ENCODE data around the gene DDX41. TPM values are rescaled to one million over a fixed set of nuclear protein-coding genes. Genes with fewer than 3 reads are reported as not detected.
"Not testable (repeated sequence)": the region's sequence is repeated elsewhere in the genome, so short reads cannot be mapped to it uniquely, and the experiment has no call there.

DDX41 gene
- total RNA-seq, 1 experiment from 2014 or later, result 106 TPM

GRCh38 chr5:177546258-177546741 lies 29.5 kb upstream of the DDX41 start:
- peaks cover 4% of the 10 kb centered on the region for H3K36me3 ChIP-seq (replicated peaks; ENCODE audit: control insufficient read depth, insufficient read depth, low read length)
- DNase-seq, result no peak
- no peaks in the 10 kb centered on the region for H3K27me3 ChIP-seq (ENCODE audit: control insufficient read depth, insufficient read depth, low read length)
- no peak overlapping the region for H3K4me3 ChIP-seq (ENCODE audit: insufficient read depth, low read depth, low read length)

DNA sequence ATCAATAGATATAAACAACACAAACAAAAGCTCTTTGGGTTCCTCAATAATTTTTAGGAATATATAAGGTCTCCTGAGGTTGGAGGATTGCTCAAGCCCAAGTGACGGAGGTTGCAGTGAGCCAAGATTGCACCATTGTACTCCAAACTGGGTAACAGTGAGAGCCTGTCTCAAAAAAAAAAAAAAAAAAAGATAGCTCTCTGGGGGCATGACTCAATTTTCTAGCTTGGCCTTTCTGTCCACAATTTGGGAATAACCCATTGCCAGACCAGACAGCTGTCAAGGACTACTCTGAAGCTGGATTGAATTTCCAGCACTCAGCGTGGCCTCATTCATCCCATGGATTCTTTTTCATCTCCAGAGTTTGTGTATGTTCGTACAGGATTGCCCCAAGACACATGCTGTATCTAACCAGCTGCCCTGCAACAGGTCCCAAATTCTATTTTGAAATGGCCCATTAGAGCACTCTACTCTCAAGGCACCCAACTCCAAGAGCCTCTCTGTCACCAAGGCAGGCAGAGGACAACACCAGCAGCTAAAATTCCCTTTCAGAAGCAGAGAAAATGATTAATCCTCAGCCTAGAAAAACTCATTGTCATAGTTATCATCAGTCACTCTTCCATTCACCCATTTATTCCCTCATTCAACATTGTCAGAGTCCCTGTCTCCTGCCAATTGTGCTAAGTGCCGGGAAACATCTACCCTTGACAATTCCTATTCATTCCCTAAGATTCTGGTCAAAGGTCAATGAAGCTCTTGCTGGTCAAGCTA lies 28.9 kb upstream of the DDX41 start:
- peaks cover 5% of the 10 kb centered on the region for H3K36me3 ChIP-seq (replicated peaks; ENCODE audit: control insufficient read depth, insufficient read depth, low read length)
- DNase-seq, result no peak

GRCh38 chr5:177542816-177543465 lies 26.2 kb upstream of the DDX41 start:
- no peaks in the 10 kb centered on the region for H3K27me3 ChIP-seq (ENCODE audit: control insufficient read depth, insufficient read depth, low read length)
- H3K36me3 ChIP-seq (replicated peaks; ENCODE audit: control insufficient read depth, insufficient read depth, low read length), result peaks cover 12% of the 10 kb centered on the region
- no peak for DNase-seq
- no peak overlapping the region for H3K4me3 ChIP-seq (ENCODE audit: insufficient read depth, low read depth, low read length)

More for the DNA sequence above, 28.9 kb upstream of the DDX41 start:
- no peaks in the 10 kb centered on the region for H3K27me3 ChIP-seq (ENCODE audit: control insufficient read depth, insufficient read depth, low read length)
- H3K4me3 ChIP-seq (ENCODE audit: insufficient read depth, low read depth, low read length), result no peak overlapping the region

- peaks cover 20% of the 10 kb centered on the region for H3K36me3 ChIP-seq (replicated peaks; ENCODE audit: control insufficient read depth, insufficient read depth, low read length)
- DNase-seq, result no peak
These were observed 23.7 kb upstream of the DDX41 start for GRCh38 chr5:177540438-177540837.

GRCh38 chr5:177539411-177539810 lies 22.6 kb upstream of the DDX41 start:
- H3K36me3 ChIP-seq (replicated peaks; ENCODE audit: control insufficient read depth, insufficient read depth, low read length), result peaks cover 21% of the 10 kb centered on the region
- H3K4me3 ChIP-seq (ENCODE audit: insufficient read depth, low read depth, low read length), result no peak overlapping the region
- no peak for DNase-seq
- no peaks in the 10 kb centered on the region for H3K27me3 ChIP-seq (ENCODE audit: control insufficient read depth, insufficient read depth, low read length)

More at GRCh38 chr5:177540438-177540837, 23.7 kb upstream of the DDX41 start:
- no peak overlapping the region for H3K4me3 ChIP-seq (ENCODE audit: insufficient read depth, low read depth, low read length)
- no peaks in the 10 kb centered on the region for H3K27me3 ChIP-seq (ENCODE audit: control insufficient read depth, insufficient read depth, low read length)

DNA sequence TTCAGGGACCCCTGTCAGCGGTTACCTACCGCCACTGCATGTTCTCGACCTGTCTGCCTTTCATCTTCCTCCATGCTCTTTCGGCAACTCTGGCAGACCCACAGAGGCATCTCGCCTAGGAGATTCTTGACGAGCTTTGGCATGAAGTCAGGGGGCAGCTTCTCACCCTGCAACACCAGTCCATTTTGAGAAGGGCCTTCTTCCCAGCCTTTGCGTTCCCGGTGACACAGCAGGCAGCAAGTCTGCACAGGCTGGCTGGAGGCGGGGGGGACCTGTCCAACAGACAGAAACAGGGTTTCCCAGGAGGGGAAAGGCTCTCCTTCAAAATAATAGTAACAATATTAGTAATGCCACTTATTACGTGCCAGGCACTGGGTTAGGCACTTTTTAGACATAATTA lies 22.1 kb upstream of the DDX41 start:
- Histone ChIP-seq H3K36me3 (replicated peaks; ENCODE audit: control insufficient read depth, insufficient read depth, low read length) (peaks cover 21% of the 10 kb centered on the region), H3K27me3 (ENCODE audit: control insufficient read depth, insufficient read depth, low read length) (no peaks in the 10 kb centered on the region), H3K4me3 (ENCODE audit: insufficient read depth, low read depth, low read length) (no peak overlapping the region)
- DNase-seq, result no peak

- Histone ChIP-seq H3K27me3 (ENCODE audit: control insufficient read depth, insufficient read depth, low read length) (no peaks in the 10 kb centered on the region), H3K36me3 (replicated peaks; ENCODE audit: control insufficient read depth, insufficient read depth, low read length) (peaks cover 25% of the 10 kb centered on the region), H3K4me3 (ENCODE audit: insufficient read depth, low read depth, low read length) (no peak overlapping the region)
- peak; percentile 77 for DNase-seq
These were observed 20.9 kb upstream of the DDX41 start for GRCh38 chr5:177537389-177538361.

DNA sequence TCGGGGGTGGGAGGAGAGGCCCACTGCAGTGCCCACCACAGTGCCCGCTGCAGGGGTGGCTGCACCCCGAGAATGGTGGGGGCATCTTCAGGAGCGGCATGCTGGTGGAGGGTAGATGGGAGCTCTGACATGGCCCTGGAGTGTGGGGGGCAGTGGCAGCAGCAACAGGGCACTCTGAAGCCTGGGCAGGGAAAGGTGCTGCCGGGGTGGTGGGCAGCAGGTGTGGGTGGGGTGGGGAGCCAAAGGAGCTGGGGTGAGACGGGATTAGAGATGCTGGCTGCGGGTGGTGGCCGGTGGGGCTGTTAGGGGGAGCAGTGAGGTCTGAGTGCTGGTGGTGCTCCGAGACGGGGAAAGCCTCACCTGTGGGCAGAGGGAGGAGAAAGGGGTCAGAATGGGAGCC lies 19.6 kb upstream of the DDX41 start:
- no peaks in the 10 kb centered on the region for H3K27me3 ChIP-seq (ENCODE audit: control insufficient read depth, insufficient read depth, low read length)
- DNase-seq, result no peak
- H3K4me3 ChIP-seq (ENCODE audit: insufficient read depth, low read depth, low read length), result no peak overlapping the region
- H3K36me3 ChIP-seq (replicated peaks; ENCODE audit: control insufficient read depth, insufficient read depth, low read length), result peaks cover 36% of the 10 kb centered on the region

- no peak overlapping the region for H3K4me3 ChIP-seq (ENCODE audit: insufficient read depth, low read depth, low read length)
- H3K36me3 ChIP-seq (replicated peaks; ENCODE audit: control insufficient read depth, insufficient read depth, low read length), result peaks cover 41% of the 10 kb centered on the region
- DNase-seq, result no peak
- no peaks in the 10 kb centered on the region for H3K27me3 ChIP-seq (ENCODE audit: control insufficient read depth, insufficient read depth, low read length)
These were observed 18.4 kb upstream of the DDX41 start for GRCh38 chr5:177535125-177535524.

DNA sequence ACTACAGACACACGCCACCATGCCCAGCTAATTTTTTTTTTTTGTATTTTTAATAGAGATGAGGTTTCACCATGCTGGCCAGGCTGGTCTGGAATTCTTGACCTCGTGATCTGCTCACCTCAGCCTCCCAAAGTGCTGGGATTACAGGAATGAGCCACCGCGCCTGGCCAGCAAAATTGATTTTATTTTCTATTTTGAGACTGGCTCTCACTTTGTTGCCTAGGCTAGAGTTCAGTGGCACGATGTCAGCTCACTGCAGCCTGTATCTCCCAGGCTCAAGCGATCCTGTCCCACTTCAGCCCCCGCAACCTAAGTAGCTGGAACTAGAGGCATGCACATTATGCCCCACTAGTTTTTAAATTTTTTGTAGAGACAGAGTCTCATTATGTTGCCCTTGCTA lies 17.7 kb upstream of the DDX41 start:
- H3K27me3 ChIP-seq (ENCODE audit: control insufficient read depth, insufficient read depth, low read length); H3K4me3 ChIP-seq (ENCODE audit: insufficient read depth, low read depth, low read length); DNase-seq: not testable (repeated sequence)
- H3K36me3 ChIP-seq (replicated peaks; ENCODE audit: control insufficient read depth, insufficient read depth, low read length), result peaks cover 48% of the 10 kb centered on the region

DNA sequence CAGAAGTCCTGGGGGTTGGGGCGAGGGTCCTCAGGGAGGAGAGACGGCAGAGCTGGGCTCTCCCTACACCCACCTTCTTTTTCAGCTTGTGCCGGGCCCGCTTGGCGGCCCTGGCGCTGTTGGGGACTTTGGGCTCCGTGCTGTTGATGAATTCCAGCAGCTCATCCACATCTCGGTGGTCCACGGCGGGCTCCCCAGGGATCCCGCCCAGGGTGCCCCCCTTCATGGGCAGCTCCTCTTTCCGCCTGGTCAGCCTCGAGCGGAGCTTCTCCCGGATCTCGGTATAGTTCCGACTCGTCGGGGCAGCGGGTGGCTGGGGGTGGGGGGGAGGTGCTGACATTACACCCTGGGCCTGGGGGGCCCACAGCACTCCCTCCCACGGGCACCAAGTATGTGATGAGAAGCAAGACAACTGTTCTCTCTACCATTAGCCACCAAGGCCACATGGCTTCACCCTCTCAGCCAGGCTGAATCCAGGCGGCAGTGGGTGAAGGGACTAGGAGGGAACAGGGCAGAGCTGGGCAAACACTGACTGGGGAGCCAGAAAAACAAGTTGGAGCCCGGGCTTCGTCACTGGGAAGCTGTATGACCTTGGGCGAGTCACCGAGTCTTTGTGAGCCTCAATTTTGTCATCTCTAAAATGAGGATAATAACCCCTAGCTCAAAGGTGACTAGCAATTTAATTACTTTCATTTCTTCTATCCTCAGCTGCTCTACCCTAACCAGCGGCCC lies 14.6 kb upstream of the DDX41 start:
- H3K4me3 ChIP-seq (ENCODE audit: insufficient read depth, low read depth, low read length), result no peak overlapping the region
- peaks cover 48% of the 10 kb centered on the region for H3K36me3 ChIP-seq (replicated peaks; ENCODE audit: control insufficient read depth, insufficient read depth, low read length)
- H3K27me3 ChIP-seq (ENCODE audit: control insufficient read depth, insufficient read depth, low read length), result no peaks in the 10 kb centered on the region
- DNase-seq, result no peak

GRCh38 chr5:177530638-177531037 lies 13.9 kb upstream of the DDX41 start:
- H3K36me3 ChIP-seq (replicated peaks; ENCODE audit: control insufficient read depth, insufficient read depth, low read length), result peaks cover 51% of the 10 kb centered on the region
- DNase-seq, result no peak
- no peaks in the 10 kb centered on the region for H3K27me3 ChIP-seq (ENCODE audit: control insufficient read depth, insufficient read depth, low read length)
- no peak overlapping the region for H3K4me3 ChIP-seq (ENCODE audit: insufficient read depth, low read depth, low read length)

GRCh38 chr5:177529247-177530203 lies 12.8 kb upstream of the DDX41 start:
- peaks cover 57% of the 10 kb centered on the region for H3K36me3 ChIP-seq (replicated peaks; ENCODE audit: control insufficient read depth, insufficient read depth, low read length)

More at GRCh38 chr5:177529247-177530203, 12.8 kb upstream of the DDX41 start:
- no peaks in the 10 kb centered on the region for H3K27me3 ChIP-seq (ENCODE audit: control insufficient read depth, insufficient read depth, low read length)
- H3K4me3 ChIP-seq (ENCODE audit: insufficient read depth, low read depth, low read length), result no peak overlapping the region
- no peak for DNase-seq
